ENCODE results near the gene HINFP. TPM values are rescaled to one million over a fixed set of nuclear protein-coding genes. Genes with fewer than 3 reads are reported as not detected.

The HINFP gene
- total RNA-seq, 1 experiment from 2014 or later: 38.1 TPM

- Histone ChIP-seq H3K4me2 (ENCODE audit: low read length) (no peak overlapping the region), H3K27ac (ENCODE audit: low read depth, low read length) (no peak overlapping the region), H3K9me3 (ENCODE audit: control insufficient read depth in 1 of 2, insufficient read depth in 1 of 2, low read depth in 1 of 2, low read length in 2 of 2) (no peaks in the 10 kb centered on the region), H3K36me3 (ENCODE audit: control insufficient read depth in 1 of 2, insufficient read depth in 2 of 2, low read length in 2 of 2) (peaks cover 18 to 26% of the 10 kb centered on the region in 2 experiments), H3K4me1 (ENCODE audit: control insufficient read depth in 1 of 2, insufficient read depth in 2 of 2, low read length in 2 of 2) (peaks cover 7 to 17% of the 10 kb centered on the region in 2 experiments), H4K20me1 (ENCODE audit: insufficient read depth) (no peaks in the 10 kb centered on the region), H3K9ac (ENCODE audit: low read length) (no peak overlapping the region), H2AFZ (ENCODE audit: low read depth, low read length, poor library complexity, severe bottlenecking) (no peak overlapping the region), H3K27me3 (ENCODE audit: insufficient read depth, low read length) (no peaks in the 10 kb centered on the region), H3K4me3 (replicated peaks in 1 of 2; ENCODE audit: low read depth in 1 of 2, low read length in 2 of 2) (no peak overlapping the region), H3K9me2 (ENCODE audit: insufficient read depth) (no peaks in the 10 kb centered on the region), H3K79me2 (ENCODE audit: insufficient read depth, low read length) (no peaks in the 10 kb centered on the region)
- TF ChIP-seq ATF3 (IDR thresholded peaks at IDR 0.05) (no peak), CTCF (IDR thresholded peaks at IDR 0.05 in 2 of 3, conservative IDR thresholded peaks at IDR 0.05 in 1 of 3; ENCODE audit: borderline replicate concordance in 1 of 3, insufficient read depth in 1 of 3, low read depth in 2 of 3, low read length in 2 of 3) (no peak), POLR2AphosphoS5 (IDR thresholded peaks at IDR 0.05; ENCODE audit: low read depth, low read length) (no peak), JUND (IDR thresholded peaks at IDR 0.05) (no peak), REST (IDR thresholded peaks at IDR 0.05; ENCODE audit: low read depth) (no peak), SIN3A (IDR thresholded peaks at IDR 0.05; ENCODE audit: low read depth) (no peak), POLR2A (IDR thresholded peaks at IDR 0.05; ENCODE audit: borderline replicate concordance, extremely low read depth, insufficient read depth, insufficient read length) (no peak), YY1 (IDR thresholded peaks at IDR 0.05; ENCODE audit: extremely low read depth, insufficient replicate concordance, low read depth, low read length) (no peak), FOSL1 (IDR thresholded peaks at IDR 0.05; ENCODE audit: low read depth) (no peak), CEBPB (IDR thresholded peaks at IDR 0.05; ENCODE audit: low read depth) (no peak), MAX (IDR thresholded peaks at IDR 0.05) (no peak), ZNF274 (IDR thresholded peaks at IDR 0.05; ENCODE audit: low read depth, low read length) (no peak), CBX3 (IDR thresholded peaks at IDR 0.05; ENCODE audit: low read depth) (no peak), TCF7L2 (IDR thresholded peaks at IDR 0.05; ENCODE audit: borderline replicate concordance, extremely low read depth, insufficient read depth, insufficient read length) (no peak), RAD21 (IDR thresholded peaks at IDR 0.05; ENCODE audit: low read depth) (no peak)
- no peak for DNase-seq (ENCODE audit: low read depth, low spot score)
- CTCF ChIA-PET: no interaction called here
- intact Hi-C loops (cut with micrococcal nuclease): no loop called here
- ATAC-seq: no peak
- BruUV-seq (replicated peaks): no TSS peak
- POLR2A ChIA-PET: no interaction called here
- RAD21 ChIA-PET (ENCODE audit: low non-redundant PET in 1 of 2, low total read pairs in 2 of 2, uncharacterized antibody in 2 of 2, unreplicated experiment in 2 of 2): no interaction called here
Observed at GRCh38 chr11:119130662-119131061, 9.3 kb downstream of the HINFP start.

Data from HCT116 (cell line).